Stimulated activated CD4-positive, alpha-beta T cell treated with anti-CD3 and anti-CD28 coated beads, Interleukin-2, amount 100 ng/mL, for 4 hours (primary cell): ENCODE measurements around the gene PSORS1C2.
"Not testable (repeated sequence)": the region's sequence is repeated elsewhere in the genome, so short reads cannot be mapped to it uniquely, and the experiment has no call there.

Experiments used
- DNase-seq: peaks from one replicate; pipeline ENCODE4 v3.0.0-alpha.2; 2020; ENCODE audit warnings: low read depth

Gene PSORS1C2

GRCh38 chr6:31138982-31139381 is at the start of gene PSORS1C2:
Gene PSORS1C2 (minus strand): TSS chr6:31139066. CDS start chr6:31139026, 40 bp downstream.
- DNase-seq: no peak

DNA sequence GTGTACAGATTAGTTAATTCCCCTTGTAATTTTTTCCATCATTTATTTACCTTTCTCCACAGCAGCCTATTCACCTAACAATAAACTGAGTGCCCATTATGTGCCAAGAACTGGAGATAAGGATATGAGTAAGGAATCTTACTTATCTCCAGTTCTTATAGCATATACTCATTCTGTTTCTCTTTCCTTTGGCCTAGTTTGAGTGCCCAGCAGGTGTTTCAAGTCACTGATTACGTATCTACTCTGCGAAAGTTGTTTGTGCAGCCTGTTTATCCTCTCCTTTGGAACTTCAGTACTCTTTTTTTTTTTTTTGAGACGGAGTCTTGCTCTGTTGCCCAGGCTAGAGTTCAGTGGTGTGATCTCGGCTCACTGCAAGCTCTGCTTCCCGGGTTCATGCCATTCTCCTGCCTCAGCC is 48.9 kb upstream of the PSORS1C2 start:
- no peak for DNase-seq

GRCh38 chr6:31186052-31186734 is 47.3 kb upstream of the PSORS1C2 start:
- no peak for DNase-seq

DNA sequence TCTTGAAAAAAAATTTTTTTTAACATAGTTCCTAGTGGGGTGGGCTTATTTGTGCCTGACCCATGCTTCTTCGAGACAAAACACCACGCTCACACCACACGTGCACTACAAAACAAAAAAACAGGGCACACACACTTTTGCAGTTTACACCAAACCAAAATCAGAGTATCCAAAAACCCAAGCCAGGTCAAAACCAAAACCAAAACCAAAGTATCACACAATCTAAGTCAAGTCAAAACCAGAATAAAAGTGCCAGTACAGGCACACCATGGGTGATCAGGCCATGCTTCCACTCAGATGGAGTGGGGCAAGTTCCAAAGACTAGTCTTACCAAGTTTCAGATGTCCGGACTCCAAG is 46.8 kb upstream of the PSORS1C2 start:
- DNase-seq: not testable (repeated sequence)

DNA sequence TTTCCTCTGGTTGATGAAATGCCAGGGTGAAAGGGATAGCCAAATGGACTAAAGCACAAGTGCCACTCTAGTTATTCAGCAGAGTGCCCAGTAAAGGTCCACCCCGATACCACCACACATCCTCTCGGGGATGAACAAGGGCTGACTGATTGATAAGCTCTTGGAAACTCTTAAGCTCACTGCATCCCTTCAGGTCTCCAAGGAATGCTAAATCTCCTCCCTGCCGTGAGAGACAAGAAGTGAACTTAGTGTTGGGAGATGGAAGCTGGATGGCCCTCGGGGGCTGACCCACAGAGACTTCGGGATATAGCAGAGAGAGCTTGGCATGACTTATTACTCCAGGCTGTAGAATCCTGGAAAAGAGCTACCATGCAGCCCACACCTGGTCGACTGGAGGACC is 45.0 kb upstream of the PSORS1C2 start:
- DNase-seq: not testable (repeated sequence)

DNA sequence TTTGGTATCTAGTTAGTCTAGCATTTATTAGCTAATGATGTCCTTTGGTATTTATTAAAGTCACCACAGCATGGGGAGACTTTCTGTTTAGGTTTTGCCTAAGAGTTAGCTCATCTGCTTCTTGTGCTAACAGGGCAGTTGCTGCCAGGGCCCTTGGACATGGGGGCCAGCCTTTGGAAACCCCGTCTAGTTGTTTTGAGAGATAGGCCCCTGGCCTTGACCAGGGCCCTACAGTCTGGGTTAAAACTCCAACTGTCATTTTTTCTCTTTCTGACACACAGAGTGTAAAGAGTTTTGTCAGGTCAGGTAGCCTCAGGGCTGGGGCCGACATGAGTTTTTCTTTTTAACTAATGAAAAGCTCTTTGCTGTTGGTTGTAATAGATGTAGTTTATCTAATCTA is 44.4 kb upstream of the PSORS1C2 start:
- not testable (repeated sequence) for DNase-seq

DNA sequence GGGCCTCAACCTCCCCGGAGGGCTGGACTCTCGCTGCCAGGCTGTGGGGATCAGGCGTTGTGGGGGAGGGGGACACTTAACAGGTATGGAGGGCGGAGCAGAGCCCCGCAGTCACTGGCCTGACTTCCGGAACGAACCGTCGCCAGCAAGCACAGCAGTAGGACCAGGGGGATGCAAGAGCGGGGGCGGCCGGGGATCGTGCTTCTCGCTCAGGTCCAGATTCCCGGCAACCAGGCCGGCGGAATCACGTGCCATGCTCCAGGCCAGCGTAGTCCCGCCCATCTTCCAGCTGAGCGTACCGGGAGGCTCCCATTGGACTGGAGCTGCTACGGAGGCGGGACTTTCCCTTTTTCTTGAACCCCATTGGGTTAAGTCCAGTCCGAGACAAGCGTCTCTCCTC is 41.6 kb upstream of the PSORS1C2 start:
- peak; percentile 44 for DNase-seq

DNA sequence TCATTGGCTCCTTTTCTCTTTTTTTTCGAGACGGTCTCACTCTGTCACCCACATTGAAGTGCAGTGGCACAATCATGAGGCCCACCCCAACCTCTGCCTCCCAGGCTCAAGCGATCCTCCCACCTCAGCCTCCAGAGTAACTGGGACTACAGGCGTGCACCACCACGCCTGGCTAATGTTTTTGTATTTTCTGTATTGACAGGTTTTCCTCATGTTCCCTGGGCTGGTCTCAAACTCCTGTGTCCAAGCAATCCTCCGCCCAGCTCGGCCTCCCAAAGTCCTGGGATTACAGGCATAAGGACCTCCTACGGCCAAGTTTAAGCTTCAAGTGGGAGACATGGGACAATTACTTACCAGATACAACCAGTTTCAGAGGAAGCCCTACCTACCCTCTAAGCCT is 41.0 kb upstream of the PSORS1C2 start:
- no peak for DNase-seq

DNA sequence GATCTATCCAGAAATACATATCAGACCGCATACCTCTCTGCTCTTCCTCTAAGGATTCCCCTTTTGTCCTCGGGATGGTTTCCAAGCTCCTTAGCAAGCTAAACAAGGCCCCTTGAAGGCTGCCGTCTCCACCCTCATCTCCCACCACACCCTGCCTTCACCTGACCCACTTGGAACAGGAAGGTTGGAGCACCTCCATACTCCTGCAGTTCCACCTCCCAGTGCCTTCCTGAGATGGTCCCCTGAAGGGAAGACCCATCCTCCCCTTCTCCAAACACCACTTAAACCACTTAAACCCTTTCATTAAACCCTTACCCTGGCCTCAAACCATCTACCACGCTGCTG is 40.1 kb upstream of the PSORS1C2 start:
- no peak for DNase-seq

GRCh38 chr6:31178143-31179041 is 39.5 kb upstream of the PSORS1C2 start:
- DNase-seq: no peak

GRCh38 chr6:31175971-31176370 is 37.1 kb upstream of the PSORS1C2 start:
- no peak for DNase-seq

- DNase-seq: no peak
These were observed 35.5 kb upstream of the PSORS1C2 start for GRCh38 chr6:31174378-31174777.

GRCh38 chr6:31173406-31173805 is 34.5 kb upstream of the PSORS1C2 start:
- DNase-seq: no peak

GRCh38 chr6:31172973-31173384 is 34.1 kb upstream of the PSORS1C2 start:
- DNase-seq: no peak

DNA sequence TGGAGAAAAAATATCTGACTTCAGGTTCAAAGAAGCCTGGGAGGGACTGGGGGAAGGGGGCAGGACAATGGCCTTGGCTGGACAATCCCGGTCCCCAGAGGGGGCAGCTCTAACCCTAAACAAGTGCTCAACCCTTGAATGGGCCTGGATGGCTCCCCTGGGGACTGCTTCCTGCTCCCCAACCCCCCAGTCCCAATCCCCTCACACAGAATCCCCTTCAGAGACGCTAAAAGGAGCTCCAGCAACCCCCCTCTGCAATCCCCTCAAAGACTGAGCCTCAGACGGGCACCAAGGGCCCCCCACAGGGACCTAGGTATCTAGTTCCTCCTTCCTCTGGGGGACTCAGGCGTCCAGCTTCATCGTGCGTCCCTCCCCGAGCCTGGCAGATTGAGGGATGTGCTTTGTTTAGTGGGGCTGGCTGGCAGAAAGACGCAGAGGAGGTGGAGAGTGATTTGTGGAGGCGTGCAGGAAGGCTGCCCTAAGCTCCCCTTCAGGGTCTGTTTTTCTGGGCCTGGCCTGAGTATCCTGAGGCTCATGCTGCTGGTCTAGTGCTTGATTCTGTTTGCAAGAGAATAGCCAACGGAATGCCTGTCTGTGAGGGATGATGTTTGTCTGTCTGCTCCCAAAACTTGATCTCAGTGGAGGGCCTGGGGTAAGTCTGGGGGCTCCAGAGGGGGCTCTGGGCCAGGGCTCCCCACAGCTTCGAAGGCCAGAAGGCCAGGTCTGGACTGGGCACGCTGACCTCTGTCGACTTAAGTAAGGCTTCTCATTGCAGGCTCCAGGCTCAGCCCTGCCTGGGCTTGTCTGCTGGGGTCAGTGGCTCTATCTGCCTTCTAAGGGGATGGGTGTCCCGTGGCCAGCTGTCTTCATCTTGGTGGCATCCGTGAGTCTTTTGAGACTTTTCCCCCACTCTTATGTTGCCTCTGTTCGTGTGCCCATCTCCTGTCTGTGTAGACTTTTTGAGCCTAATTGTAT is 33.4 kb upstream of the PSORS1C2 start:
- DNase-seq: no peak

- no peak for DNase-seq
These were observed 32.3 kb upstream of the PSORS1C2 start for GRCh38 chr6:31170987-31171671.

DNA sequence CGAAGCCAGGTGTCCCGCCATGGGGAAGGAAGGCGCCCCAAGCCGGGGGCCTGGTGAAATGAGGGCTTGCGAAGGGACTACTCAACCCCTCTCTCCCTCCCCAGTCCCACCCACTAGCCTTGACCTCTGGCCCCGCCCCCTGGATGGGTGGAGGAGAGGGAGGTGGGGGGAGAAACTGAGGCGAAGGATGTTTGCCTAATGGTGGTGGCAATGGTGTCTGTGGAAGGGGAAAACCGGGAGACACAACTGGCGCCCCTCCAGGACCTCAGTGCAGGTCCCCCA is 31.7 kb upstream of the PSORS1C2 start, which contains the start of gene POU5F1:
POU5F1 (minus strand) TSS at position 83 of the 282 bp plus-strand sequence; CDS start at position 21, 62 bp downstream.
- DNase-seq: no peak

- not testable (repeated sequence) for DNase-seq
These were observed 31.2 kb upstream of the PSORS1C2 start for GRCh38 chr6:31169858-31170599.

DNA sequence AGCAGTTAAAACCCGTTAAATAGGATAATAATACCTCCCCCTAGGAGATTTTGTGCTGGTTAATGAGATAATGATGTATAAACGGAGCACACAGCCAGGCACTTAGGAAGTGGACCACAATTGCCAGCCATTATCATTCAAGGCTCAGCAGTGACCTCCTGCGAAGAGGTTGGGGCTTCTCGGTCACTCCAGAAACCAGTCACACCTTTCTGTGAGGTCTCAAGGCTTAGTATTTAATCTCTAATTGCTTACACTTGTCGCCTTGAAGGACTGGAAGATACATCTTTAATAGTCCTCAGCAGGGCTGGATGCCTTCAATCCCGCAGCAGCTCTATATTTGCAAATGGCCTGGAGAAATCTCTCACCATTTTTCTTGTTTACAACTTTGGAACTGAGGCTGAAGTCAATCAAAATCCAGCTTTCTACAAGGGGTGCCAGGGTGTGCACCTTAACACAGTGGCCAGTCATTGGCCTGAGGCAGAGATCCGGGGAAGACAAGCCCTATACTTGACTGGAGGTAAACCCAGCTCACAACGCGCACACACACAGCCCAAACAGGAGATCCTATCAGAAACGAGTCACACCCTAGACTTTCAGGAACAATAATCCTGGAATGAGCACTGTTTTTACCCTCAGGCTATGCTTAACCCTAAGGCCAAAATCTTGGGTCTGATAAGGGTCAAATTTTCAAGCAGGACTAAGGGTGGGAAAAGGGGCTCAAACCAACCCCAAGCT is 30.4 kb upstream of the PSORS1C2 start:
- no peak for DNase-seq

- DNase-seq: no peak
These were observed 29.7 kb upstream of the PSORS1C2 start for GRCh38 chr6:31168606-31169005.
